A172 (cell line): ENCODE data around the gene SCN4B. TPM values are rescaled to one million over a fixed set of nuclear protein-coding genes. Genes with fewer than 3 reads are reported as not detected.
"Not testable (repeated sequence)": the region's sequence is repeated elsewhere in the genome, so short reads cannot be mapped to it uniquely, and the experiment has no call there.

Source experiments
- DNase-seq: peaks from one replicate; pipeline ENCODE4 v3.0.0-alpha.2; 2015; ENCODE audit warnings: low spot score
- total RNA-seq: library from RNA; depleted of rRNA; stranded (reverse); fragments of >200 nt; shearing (Covaris generic); gene quantifications from 2 replicates; pipeline ENCODE4 v1.2.3, GENCODE V29; 2014; rRNA removed

Gene SCN4B, protein sequence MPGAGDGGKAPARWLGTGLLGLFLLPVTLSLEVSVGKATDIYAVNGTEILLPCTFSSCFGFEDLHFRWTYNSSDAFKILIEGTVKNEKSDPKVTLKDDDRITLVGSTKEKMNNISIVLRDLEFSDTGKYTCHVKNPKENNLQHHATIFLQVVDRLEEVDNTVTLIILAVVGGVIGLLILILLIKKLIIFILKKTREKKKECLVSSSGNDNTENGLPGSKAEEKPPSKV
- total RNA-seq, result 0.84 TPM in 1 of 2 replicates, not detected in the other

DNA sequence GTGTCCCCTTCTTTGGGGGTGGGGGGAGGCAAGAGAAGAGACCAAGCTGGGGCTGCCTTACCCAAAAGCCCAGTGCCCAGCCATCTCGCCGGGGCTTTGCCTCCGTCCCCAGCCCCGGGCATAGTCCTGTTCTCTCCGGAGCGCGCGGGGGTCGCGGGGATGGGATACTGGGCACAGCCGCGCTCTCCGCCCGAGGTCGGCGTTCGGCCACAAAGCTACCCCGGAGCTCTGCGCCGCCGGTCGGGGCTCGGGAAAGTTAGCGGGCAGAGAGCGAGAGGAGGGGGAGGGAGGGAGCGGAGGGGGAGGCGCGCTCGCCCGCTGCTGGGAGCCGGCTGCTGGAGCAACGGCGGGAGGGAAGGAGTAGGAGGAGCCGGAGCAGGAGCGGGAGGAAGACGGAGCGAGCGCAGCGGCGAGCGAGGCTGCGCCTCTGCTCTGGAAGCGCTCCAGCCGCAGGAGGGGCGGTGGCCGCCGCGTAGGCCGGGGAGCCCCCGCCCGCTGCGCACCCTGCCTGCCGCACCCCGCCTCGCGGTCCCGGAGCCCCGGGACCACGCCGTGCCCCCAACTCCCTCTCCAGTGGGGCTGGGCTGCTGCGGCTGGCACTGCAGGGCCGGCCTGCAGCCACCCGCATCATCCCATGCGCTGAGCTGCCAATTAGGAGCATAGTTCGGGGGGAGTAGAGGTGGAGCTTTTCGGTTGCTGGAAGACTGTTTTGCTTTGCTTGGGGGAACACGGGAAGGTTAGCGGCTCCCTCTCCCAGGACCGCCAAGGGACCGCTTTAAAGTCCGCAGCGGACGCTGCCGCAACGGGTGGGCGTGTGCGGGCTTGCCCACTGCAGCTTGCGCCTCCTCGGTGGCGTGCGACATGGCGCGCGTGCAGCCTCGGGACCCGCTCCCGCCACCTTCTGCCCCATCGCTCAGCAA lies at the start of gene SCN4B:
SCN4B (minus strand) TSS at position 272 of the 920 bp plus-strand sequence; CDS start at position 122, 150 bp downstream.
- DNase-seq, result no peak

DNA sequence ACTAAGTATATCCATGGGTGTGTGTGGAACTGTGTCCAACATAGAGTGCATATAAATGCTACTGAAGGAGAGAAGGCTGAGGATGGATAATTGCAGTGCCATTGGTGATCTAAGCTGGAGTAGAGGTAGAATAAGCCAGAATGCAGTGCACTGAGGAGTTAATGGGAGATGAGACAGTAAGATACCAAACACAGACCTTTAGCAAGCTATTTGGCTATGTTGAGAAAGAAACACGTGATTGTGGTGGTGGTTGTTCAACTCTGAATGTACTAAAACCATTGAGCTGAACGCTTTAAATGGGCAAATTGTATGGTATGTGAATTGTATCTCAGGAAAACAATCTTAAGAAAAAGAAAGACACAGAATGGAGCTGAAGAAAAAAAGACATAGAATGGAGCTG lies 49.3 kb upstream of the SCN4B start:
- DNase-seq, result no peak

DNA sequence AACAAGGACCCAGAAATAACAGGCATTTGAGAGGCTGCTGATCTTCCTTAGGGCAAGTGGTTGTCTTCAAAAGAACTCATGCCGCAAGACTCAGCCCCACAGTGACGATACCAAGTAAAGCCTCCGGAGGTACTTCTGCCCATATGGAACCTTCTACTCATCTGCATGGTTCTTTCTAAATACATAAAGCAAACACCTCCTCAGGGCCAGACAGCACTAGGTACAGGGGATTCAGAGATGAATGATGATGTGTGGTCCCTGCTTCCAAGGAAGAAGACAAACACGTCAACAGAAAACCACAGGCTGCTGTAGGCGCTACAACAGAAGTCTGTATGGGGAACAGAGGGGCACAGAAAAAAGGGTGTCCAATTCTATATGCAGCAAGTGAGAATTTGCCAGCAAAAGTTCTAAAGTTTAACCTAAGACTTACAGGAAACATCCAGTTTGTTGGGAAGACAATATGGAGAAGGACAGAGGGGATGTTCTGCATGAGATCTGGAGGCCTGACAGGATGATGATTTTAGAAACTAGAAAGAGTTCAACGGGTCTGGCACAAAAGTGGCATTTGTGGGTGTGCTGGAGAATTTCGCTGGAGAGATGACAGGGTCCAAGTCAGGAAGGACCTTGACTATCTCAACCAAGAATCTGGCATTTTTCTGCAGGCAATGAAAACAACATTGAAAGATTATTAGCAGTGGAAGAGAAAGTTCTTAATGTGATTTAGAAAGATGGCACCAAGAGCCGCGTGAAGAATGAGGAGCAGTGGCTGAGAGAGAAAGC lies 48.5 kb upstream of the SCN4B start:
- no peak for DNase-seq

DNA sequence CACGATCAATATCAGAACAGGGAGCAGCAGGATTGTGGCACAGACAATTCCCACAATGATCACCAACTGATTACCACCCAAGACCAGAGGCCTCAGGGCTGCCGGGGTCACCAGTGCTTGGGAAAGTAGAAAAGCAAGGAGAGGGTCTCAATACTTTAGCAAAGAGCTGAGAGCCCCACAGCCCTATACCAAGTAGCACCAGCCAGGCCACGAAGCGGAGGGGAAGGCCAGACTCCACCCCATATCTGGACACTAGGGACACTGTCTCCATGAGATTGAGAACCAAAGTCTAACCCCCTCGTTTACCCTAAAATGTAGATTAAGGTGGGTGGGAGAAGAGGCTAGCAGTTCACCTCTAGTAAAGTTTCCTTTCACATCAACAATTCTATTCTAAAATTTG lies 47.9 kb upstream of the SCN4B start:
- no peak for DNase-seq

DNA sequence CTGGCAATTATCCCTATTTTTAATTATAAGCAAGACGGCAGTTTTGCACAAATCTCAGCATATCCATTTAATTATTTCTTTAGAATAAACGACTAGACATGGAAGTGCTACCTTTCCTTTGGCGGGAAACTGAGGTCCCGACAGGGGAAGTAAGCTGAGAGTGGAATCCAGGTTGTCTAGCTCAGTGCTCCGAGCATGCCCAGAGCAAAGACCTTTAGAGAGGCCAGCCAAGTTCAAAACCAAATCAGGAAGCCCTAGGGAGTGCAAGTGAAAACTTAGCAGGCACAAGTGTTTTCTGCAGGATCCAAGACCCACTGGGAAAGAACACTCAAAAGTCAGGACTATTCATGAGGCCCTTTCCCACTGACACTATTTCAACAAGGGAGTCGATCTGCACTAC lies 46.5 kb upstream of the SCN4B start:
- no peak for DNase-seq

DNA sequence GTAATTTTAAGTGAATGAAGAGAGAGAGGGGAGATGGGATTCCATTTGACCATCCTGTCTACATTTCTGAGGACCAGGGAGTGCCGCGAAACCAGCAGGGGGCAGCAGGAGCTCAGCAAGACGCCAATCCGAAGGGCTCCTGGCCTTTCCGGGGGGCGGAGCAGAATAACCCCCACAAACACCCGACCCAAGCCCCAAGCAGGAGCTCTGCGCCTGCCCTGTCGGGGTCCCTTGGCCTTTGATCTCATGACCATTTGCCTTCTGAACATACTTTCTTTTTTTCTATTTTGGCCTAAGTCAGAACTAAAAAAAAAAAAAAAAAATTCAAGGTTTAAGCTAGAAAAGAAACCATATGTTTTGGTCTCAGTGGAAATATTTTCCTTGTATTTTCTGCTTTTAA lies 45.7 kb upstream of the SCN4B start:
- DNase-seq, result peak; percentile 13

DNA sequence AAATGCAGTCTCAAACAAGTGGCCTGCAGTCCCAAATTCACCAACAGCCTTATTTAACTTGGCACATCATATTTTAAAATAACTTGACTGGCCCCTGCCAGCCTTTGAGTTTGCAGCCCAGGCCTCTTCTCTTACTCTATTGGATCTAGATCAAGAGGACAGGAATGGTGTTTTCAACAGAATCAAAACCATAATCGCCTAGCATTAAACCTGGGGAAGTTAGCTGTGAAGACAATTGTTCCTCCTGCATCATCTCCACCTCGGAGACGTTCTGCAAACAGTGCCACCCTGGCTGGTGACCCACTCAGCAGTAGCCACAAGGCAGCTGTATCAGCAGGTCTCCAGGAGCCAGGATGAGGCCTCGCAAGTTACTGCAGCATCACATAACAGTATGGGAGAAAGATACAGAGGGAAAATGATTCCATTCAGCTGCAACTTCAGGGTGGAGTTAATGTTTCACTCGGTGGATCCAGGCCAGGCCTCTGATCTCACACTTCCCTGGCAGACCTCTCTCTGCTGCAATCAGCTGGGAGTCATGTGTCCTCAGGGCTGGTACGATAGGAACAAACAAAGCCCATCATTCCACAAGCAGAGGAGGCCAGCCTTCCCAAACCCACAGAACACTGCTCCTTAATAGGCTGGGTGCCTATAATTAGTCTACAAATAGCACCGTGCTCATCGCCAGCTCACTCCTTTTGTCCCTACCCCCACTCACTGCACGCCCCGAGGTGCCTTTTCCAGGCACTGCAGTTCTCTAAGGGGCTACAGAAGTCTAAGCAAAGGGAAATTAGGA lies 42.4 kb upstream of the SCN4B start:
- peak; percentile 46 for DNase-seq

DNA sequence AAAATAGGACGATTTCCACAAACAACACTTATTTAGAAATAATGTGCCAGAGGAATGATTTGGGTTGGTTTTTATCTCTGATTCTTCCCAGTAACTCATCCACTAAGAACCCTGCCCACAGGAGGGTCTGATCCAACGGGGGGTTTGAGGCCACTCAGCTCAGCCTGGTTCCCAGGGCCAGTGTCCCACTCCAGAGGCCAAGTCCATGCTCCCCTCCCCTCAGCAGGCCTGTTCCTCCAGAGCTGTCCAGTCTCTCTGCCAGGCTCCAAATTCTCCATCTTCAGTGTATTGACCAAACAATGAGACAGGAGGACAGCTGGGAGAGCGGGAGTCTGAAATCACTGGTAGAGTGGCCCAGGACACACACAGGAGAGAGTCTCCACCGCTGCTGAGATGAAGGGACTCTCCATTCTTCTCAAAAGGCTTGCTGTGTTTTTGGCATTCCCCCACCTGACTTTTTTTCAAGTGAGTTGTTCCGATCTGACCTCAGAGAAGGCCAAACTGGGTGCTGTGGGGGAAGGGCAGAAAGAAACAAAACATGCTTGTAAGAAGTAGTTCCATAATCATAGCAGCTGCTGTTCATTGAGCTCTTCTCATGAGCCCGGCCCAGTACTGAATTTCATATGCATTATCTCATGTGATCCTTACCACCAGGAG lies 41.4 kb upstream of the SCN4B start:
- no peak for DNase-seq

DNA sequence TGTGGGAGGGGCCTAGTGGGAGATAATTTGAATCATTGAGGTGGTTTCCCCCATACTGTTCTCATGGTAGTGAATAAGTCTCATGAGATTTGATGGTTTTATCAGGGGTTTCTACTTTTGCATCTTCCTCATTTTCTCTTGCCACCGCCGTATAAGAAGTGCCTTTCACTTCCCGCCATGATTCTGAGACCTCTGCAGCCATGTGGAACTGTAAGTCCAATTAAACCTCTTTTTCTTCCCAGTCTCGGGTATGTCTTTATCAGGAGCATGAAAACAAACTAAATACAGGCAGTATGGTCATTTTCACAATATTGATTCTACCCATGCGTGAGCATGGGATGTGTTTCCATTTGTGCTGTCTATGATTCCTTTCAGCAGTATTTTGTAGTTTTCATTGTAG lies 40.2 kb upstream of the SCN4B start:
- not testable (repeated sequence) for DNase-seq

DNA sequence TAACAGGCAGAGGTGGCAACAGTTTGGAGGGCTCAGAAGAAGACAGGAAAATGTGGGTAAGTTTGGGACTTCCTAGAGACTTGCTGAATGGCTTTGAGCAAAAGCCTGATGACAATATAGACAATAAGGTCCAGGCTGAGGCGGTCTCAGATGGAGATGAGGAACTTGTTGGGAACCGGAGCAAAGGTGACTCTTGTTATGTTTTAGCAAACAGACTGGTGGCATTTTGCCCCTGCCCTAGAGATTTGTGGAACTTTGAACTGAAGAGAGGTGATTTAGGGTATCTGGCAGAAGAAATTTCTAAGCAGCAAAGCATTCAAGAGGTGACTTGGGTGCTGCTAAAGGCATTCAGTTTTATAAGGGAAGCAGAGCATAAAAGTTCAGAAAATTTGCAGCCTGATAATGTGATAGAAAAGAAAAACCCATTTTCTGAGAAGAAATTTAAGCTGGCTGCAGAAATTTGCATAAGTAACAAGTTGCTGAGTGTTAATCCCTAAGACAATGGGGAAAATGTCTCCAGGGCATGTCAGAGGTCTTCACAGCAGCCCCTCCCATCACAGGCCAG lies 38.4 kb upstream of the SCN4B start:
- DNase-seq, result not testable (repeated sequence)

DNA sequence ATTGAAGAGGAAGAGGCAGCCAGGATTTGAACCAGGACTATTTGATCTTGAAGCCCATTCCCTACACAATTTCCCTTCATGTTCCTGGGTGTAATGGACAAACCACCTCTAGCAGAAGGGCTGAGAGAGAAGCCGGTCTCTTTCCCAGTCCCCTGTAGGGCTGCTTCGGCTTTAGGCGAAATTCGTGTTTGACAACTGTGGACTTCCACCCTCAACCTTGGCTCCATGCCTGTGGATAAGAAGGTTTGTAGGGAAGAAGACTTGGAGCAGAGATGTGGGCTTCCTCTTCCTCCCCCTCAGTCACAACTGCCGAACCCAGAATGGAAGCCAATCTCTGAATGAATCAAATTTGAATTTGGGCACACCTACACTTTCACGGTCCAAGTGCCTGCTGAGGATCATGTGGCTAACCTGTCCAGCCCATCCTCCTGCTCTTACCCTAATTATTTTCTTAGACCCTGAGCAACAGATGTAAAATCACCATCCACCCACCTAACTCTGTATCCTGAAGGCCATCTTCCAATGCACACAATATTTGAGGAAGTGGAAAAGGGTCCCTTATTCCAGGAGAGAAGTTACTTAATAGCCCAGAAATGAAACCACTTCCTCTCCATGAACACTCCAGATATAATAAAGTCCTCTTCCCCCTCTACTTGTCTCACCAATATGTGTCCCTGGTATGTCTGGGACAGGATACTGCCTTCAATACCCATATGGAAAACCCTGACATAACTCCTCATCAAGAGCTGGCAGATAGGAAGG lies 33.9 kb upstream of the SCN4B start:
- DNase-seq, result no peak

DNA sequence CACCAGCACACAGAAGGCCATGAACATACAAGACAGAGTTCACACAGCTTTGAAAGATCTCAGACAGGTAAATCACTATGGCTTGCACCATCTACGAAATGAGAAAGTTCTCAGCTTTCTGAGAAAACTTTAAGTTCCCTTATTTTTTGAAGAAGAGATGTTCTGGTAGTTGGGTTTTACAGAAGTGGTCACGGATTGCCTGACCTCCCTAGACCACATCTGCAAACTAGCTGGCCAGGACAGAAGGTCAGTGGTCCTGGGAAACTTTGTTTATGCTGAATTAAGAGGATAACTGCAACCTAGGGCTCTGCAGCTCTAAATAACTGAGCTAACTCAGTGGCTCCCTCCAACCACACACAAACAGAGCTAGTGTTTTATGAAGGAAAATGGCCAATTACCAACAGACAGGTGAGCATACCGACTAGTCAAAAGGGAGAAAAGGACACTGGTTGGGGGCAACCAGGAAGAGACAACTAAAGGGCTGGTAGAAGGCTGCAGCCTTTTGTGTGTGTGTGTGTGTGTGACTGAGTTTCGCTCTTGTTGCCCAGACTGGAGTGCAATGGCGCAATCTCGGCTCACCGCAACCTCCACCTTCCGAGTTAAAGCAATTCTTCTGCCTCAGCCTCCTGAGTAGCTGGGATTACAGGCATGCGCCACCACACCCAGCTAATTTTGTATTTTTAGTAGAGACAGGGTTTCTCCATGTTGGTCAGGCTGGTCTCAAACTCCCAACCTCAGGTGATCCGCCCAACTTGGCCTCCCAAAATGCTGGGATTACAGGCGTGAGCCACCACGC lies 32.4 kb upstream of the SCN4B start:
- no peak for DNase-seq

DNA sequence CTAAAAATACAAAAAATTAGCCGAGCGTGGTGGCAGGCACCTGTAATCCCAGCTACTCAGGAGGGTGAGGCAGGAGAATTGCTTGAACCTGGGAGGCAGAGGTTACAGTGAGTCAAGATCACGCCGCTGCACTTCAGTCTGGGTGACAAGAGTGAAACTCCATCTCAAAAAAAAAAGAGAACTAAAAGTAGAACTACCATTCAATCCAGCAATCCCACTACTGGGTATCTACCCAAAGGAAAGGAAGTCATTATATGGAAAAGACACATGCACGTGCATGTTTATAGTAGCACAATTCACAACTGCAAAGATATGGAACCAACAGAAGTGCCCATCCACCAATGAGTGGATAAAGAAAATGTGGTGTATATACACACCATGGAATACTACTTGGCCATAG lies 31.1 kb upstream of the SCN4B start:
- not testable (repeated sequence) for DNase-seq

DNA sequence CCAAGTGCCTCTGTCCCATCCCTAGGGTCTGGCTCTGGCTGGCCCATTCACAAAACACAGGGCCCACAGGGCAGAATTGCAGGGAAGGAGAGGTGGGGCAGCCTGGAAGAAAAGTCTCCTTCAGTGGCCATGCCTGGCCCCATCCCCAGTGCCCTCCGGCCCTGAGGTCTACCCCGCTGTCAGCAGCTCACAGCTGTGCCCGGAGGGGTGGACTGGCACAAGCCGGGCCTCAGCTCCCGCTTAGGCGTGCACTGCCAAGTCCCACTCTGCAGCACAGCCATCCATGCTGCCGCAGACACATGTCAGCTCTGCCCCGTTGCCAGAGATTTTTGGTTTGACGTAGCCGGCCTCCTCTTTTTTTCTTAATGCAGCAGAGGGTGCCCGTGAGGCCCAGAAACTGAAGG lies 27.7 kb upstream of the SCN4B start:
- no peak for DNase-seq

DNA sequence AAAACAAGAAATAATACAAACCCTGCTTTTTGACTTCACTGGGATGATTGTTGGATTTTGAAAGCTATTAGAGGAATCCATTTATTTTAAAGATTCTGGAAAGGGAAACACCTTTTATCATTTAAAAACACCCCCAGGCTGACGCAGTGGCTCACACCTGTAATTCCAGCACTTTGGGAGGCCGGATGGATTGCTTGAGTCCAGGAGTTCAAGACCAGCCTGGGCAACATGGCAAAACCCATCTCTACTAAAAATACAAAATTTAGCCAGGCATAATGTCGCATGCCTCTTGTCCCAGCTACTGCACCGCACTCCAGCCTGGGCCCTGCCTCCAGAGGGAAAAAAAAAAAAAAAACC lies 24.1 kb upstream of the SCN4B start:
- no peak for DNase-seq

DNA sequence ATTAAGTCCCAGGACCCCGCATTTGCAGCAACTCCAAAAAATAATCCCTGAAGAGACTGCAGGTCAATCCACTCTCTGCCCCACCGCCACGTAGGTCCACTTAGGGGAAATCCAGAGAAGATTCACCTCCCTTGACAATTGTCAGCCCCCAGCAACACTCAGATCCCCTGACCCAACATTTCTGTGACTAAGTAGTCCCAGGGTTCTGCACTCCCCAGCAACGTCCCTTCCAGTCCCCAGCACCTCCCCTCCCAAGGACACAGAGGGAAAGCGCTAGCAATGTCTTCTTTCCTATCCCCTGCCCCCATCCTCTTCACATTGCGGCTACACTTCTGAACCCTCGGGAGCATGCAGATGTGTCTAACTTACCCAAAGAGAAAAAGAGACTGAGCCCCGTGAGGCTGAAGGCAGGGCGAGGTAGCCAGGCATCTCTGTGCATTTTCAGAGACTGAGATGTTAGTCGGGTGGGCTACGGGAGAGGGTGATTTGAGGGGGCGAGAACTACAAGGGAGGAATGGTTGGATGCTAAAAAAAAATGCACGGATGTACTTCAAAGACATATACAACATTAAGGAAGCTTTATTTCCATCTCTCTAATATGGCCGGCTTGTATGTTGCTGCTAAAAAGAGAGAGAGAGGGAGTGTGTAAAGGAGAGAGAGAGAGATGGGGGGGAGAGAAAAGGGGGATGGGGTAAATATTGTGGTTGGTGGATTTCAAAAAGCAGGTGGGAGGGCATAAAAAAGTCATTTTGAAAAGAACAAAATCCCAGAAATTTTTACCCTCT lies 23.6 kb upstream of the SCN4B start, which contains the start of gene SCN2B:
SCN2B (minus strand) TSS at position 647 of the 785 bp plus-strand sequence; CDS start at position 439, 208 bp downstream.
- no peak for DNase-seq

DNA sequence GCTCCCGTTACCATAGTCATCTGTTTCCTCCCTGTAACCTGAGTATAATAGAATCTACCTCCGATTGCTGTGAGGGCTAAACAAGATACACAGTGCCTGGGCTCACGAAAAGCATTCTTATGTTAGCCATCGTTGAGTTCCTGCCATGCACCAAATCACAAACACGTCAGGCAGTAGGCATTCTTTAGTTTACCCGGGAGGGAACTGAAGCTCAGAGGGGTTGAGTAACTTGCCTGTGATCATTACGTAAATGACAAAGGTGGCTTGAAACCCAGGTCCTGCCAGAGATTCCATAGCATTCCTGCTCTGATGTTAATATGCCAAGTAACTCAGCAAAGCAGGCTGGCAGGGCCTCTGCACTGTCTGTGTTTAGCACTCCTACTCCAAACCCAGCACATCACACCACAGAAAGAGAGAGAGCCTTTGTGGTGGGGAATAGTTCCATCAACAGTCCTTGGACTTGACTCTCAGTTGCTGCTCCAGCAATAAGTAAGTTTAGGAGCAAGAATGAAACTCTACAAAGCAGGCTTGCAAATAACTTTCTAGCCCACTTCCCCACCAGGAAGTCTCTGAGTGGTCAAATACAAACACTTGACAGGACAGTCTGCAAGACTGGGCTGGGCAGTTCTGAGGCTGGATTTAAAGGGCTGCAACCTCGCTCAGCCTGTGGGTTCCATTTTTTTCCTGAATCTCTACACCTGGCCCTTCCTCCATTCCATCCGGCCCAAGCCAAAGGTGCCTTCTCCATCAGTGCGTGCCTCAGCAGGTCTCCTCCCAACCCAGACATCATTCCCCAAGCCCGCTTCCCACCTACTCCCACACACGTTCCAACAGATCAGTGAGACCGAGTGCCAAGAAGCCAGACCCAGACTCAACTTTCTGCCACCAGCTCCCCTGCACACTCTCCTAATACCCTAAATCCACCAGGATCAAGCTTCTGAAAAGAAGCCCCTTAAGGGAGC lies 22.7 kb upstream of the SCN4B start:
- no peak for DNase-seq
